ENCODE measurements around the gene STK32B.
"Not testable (repeated sequence)": the region's sequence is repeated elsewhere in the genome, so short reads cannot be mapped to it uniquely, and the experiment has no call there.

Gene STK32B

DNA sequence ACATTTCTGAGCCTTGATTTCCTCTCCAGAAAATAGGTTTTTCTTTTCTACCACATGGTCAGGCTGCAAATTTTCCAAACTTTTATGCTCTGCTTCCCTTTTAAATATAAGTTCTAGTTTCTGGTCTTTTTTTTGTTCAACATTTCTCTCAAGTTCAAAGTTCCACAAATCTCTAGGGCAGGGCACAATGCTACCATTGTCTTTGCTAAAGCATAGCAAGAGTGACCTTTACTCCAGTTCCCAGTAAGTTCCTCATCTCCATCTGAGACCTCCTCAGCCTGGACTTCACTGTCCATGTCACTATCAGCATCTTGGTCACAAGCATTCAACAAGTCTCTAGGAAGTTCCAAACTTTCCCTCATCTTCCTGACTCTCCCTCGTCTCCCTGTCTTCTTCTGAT, 228.8 kb downstream of the STK32B start:
- not testable (repeated sequence) for DNase-seq

DNA sequence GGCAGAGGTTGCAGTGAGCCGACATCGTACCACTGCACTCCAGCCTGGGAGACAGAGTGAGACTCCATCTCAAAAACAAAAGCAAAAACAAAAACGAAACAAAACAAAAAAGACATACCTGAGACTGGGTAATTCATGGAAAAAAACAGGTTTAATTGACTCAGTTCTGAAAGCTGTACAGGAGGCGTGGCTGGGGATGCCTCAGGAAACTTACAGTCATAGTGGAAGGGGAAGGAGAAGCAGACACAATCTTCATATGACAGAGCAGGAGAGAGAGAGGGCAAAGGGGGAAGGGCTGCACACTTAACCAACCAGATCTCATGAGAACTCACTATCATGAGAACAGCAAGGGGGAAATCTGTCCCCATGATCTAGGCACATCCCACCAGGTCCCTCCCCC, 229.5 kb downstream of the STK32B start:
- DNase-seq = no peak

DNA sequence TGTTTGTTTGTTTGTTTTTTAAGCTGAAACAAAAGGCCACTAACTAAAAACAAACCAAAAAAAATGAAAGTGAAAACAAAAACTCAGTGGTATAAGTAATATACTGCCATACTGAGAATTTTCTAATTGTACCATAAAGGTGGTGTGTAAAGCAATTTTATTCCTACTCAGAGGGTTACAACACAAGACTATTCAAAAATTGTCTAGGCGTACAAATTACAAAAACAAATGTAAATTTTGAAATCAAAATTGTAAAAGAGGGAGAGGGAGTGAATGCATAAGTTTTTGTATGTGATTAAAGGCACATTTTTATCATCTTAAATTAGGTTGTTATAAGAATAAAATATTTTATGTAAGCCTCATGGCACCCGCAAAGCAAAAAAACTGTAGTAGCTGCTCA, 232.6 kb downstream of the STK32B start:
- DNase-seq = no peak

DNA sequence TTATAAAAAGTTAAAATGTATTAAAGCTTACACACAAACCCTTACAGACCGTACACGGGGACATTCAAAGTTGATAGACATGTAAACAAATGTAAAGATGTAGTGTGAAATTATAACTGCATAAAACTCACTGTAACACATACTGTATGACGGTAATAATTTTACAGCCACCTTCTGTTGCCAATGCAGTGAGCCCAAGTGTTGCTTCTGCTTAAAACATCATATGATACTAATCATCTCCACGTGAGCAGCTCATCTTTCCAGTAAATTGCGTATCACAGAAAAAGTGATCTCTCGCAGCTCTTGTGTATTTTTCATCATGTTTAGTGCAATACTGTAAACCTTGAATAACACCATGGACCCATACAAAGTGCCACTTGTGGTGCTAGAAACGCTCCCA, 233.2 kb downstream of the STK32B start:
- no peak for DNase-seq

DNA sequence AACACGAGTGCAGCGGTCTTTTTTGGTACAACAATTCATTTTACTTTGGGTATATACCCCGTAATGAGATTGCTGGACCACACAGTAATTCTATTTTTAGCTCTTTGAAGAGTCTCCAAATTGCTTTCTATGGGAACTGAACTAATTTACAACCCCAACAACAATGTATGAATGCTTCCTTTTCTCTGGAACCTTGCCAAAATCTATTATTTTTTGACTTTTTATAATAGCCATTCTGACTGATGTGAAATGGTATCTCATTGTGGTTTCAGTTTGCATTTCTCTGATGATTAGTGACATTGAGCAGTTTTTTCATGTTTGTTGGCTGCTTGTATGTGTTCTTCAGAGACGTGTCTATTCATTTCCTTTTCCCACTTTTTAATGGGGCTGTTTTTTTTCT, 240.8 kb downstream of the STK32B start:
- DNase-seq = no peak

DNA sequence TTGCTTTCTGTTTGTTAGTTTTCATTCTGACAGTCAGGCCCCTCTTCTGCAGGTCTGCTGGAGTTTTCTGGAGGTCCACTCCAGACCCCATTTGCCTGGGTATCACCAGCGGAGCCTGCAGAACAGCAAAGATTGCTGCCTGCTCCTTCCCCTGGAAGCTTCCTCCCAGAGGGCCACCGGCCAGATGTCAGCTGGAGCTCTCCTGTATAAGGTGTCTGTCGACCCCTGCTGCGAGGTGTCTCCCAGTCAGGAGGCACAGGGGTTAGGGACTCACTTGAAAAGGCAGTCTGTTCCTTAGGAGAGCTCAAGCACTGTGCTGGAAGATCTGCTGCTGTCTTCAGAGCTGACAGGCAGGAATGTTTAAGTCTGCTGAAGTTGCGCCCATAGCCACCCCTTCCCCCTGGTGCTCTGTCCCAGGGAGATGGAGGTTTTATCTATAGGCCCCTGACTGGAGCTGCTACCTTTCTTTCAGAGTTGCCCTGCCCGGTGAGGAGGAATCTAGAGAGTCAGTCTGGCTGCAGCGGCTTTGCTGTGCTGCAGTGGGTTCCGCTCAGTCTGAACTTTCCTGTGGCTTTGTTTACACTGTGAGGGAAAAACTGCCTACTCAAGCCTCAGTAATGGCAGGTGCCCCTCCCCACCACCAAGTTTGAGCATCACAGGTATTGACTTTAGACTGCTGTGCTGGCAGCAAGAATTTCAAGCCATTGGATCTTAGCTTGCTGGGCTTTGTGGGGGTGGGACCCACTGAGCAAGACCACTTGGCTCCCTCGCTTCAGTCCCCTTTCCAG, 246.9 kb downstream of the STK32B start:
- not testable (repeated sequence) for DNase-seq

DNA sequence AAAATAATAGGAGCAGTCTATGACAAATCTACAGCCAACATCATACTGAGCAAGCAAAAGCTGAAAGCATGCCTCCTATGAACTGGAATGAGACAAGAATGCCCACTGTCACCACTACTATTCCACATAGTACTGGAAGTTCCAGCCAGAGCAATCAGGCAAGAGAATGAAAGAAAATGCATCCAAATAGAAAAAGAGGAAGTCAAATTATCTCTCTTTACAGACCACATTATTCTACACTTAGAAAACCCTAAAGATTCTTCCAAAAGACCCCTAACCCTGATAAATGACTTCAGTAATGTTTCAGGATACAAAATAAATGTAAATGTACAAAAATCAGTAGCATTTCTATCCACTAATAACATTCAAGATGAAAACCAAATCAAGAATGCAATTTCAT, 249.0 kb downstream of the STK32B start:
- DNase-seq = no peak

DNA sequence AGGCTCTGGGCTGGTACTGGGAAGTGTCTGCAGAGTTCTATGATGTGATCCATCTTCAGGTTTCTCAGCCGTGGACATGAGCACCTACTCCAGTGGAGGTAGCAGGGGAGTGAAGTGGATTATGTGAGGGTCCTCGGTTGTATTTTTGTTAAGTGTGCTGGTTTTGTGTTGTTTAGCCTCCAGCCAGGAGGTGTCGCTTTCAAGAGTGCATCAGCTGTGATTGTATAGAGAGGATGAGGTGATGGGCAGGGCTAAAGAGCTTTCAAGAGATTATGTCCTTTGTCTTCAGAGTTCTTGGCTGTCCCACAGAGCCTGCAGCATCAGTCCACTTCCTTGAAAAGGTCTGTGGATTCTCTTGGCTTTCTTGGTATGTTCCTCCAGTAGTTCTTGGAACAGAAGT, 256.6 kb downstream of the STK32B start:
- no peak for DNase-seq

DNA sequence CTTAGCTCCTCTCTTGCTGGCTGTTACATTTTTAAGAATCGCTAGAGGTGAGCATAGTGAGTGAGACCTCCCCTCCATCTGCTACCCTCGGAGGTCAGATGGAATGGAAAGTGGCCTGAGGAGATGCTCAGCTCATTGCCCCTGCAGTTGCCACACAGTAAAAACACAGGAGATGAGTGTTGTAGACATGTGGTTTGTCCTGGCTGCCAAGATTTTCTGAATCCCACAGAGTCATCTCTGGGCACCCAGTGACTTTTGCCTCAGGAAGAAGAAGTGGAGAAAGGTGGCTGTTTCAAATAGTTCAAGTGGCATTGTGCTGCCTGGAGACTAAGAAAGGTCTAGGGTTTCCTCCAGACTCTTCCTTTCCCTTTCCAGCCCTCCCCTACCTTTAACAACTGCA, 271.0 kb downstream of the STK32B start:
- no peak for DNase-seq

DNA sequence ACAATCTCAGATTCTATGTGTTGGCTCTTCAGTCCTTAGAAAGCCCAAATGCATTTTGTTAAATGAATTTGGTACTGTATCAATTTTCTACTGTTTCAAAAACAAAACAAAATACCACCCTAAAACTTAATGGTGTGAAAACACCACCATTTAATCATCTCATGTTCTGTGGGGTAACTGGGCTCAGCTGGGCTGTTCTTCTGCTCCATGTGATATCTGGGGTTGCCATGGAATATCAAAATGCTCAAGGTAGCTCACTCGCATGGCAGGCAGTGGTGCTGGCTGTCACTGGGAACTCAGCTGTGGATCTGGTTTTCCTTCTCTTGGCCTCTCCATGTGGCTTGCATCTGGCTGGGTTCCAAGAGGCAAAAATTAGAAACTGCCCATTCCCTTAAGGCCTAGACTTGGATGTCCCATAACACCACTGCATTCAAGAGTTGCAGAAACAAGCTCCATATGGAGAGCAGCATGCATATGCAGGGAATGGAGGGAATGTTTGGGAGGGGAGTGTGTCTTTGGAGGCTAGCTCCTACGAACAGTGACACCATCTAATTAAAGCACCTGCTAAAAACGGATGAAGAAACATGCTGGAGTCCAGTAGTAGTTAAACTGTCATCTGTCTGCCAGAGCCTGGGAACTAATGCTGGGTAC, 279.2 kb downstream of the STK32B start:
- no peak for DNase-seq

DNA sequence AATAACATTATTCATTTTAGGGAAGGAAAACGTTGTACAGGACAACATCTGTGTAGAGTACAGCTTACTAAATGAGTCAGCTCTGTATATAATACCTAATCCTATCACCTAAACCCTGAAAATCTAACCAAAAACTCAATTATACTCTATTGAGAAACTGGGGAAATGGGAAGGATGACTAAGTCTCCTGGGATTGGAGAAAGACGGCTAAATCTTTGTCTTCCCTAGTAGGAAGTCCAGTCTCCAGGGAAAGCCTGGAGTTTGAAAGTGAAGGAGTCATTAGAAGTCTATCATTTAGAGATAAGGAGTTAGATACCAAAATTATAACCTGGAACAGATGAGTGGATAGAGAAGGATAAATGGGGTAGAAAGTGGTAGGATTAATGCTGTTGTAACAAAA, 286.5 kb downstream of the STK32B start:
- DNase-seq = no peak

DNA sequence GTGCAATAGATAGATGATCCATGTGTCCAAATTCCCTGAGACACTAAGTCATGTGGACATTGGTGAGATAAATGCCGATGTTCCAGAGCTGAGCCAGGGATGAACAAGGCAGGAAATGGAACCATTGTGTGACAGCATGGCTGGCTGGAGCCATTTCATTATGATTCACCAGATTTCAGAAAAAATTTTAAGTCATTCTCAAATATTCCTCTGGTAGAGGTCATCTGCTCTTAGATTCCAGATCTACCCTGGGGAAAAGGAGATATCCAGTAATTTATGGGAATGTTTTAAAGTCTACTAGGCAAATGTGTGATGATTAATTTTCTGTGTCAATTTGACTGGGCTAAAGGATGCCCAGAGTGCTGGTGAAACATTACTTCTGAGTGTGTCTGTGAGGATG, 287.3 kb downstream of the STK32B start:
- no peak for DNase-seq

DNA sequence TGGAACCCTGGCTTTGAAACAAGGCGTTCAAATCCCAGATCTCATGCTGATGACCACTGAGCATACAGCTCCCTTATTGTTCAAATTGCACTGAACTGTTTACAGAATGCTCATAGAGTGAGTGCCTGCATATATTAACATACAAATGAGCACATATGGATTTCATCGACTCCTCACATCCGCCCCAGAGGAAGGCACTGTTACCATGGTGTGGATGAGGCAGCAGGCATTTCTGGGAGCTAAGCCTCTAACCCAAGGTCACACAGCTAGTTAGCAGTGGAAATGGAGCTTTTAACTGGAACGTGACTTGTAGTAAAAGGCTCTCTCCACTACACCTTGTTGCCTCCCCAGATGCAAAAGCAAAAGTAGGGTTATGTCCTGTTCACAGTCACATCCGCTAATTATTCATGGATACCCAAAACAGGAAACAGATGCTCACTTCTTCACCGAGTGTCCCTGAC, 289.7 kb downstream of the STK32B start:
- no peak for DNase-seq

DNA sequence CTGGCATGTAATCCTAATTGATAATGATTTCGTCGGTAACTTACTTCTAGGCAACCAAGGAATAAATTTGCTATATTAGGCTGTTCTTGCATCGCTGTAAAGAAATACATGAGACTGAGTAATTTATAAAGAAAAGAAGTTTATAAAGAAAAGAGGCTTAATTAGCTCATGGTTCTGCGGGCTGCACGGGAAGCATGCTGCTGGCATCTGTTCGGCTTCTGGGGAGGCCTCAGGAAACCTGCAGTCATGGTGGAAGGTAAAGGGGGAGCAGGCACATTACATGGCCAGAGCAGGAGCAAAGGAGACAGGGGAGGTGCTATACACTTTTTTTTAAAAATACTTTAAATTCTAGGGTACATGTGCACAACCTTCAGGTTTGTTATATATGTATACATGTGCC, 290.2 kb downstream of the STK32B start:
- DNase-seq = no peak

DNA sequence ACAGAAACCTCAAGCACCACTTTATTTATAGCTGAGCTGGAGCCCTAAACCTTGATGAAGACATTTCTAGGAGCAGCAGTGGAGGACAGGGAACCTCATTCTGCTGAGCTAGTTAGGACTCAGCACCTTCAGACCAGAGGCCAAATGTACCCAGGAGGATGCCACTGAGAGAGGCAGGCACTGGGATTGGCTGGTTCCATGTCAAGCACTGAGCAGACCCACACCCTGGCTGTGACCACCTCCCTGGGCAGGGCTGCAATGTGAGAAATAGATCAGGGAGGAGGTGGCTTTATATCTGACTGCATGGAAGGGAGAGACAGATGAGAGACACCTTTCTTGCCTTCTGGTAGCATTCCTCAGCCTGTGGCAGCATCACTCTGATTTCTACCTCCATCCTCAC, 304.6 kb downstream of the STK32B start:
- DNase-seq = no peak

DNA sequence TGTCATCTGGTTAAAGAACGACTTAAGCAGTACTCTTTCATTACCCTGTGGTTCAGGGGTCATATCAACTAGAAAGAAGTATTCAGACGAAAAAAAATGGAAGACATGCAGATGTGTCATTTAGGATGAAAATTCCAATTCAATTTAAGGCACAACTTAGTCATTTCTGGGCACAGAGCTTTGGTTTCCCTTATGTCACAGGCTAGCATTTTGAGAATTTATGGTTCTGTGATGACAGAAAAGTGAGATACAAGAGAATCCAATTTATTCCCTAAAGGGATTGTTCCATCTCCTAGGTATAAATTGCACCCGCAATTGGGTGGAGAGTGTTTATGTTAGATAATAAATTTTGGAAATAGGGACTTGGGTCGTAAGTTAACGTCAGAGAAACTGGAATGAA, 306.6 kb downstream of the STK32B start:
- DNase-seq = no peak

DNA sequence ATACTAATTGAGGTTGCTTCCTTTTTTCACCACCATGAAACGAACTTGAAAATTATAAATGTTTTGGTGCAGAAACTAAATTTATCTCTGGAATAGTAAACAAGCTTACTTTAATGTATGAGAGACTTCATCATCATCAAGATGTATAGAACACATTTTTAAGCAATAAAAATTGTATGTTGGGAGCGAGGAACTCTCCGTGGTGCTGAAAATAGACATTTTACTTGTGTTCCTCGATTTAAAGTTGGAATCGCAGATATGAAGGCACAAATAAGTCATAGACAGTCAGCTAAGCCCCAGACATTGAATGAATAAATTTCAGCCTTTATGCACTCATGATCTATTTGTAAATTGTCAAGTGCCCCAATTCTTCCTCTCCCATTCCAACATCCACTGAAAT, 310.7 kb downstream of the STK32B start:
- DNase-seq = no peak

DNA sequence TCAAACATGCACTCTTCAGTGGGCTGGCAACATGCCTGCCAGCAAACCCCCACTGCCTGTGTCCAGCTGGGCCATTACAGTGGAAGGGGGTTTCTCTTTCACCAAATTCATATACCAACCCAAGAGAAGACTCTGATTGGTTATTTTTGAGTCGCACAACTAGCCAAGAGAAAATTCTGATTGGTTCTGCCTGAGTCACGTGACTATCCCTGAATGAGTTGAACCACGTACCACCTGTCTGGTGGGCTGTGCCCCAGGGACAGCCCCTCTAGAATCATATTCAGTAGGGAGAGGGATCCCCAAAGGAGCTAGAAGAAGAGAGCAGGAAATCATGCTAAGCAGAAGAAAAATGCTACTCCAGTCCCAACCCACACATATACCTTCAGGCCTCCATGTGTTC, 313.1 kb downstream of the STK32B start:
- no peak for DNase-seq

DNA sequence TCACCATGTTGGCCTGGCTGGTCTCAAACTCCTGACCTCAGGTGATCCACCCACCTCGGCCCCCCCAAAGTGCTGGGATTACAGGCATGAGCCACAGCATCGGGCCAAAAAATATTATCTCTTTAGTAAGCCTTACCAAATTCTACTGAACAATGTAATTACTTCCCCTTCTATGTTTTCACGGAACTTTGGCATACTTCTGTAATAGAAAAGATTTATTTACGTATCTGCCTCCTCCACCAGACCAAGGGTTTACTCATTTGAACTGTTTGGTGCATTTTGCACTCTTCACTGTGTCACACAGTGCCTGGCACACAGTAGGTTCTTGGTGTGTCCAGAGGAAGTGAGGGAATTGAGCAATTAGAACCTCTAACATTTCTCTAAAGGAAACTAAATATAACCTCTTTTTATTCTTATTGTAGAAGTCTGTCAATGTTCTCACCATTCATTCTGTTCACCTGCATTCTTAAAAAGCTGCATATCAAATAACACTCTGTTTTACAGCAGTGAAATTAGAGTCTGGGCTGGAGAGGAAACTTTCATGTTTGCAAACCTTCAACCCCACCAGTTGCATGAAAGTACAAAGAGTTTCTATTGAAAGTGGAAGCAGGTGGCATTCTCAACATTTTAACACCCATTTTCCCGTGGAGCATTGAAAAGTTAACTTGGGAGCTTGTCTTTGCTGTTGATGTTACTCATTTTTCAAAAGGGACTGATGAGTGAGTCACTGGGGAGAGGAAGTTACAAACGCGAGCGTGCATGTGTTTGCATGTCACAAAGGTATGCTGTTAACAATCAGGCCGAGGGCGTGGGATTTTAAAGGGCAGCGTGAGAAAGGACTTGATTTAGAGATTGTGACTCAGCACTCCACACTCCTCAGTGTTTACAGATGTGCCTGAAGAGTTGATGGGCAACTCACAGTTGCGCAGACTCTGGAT, 314.1 kb downstream of the STK32B start:
- no peak for DNase-seq

DNA sequence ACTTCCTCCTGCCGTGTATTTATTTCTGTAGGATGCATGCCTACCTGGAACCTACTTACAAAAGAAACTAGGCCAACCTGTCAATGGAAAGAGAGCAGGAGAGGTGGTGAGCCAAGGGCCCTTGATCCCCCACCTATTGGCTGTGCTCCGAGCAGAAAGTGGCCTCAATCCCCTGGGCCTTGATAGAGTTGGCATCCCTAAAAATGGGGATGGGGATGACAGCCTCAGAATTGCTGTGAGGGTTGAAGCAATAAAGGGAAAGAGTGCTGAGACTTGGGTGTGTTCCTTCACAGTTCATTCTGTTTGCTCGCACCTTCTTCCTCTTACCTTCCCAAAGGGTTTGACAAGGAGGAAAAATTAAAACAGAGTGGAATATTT, 314.7 kb downstream of the STK32B start:
- DNase-seq = no peak

DNA sequence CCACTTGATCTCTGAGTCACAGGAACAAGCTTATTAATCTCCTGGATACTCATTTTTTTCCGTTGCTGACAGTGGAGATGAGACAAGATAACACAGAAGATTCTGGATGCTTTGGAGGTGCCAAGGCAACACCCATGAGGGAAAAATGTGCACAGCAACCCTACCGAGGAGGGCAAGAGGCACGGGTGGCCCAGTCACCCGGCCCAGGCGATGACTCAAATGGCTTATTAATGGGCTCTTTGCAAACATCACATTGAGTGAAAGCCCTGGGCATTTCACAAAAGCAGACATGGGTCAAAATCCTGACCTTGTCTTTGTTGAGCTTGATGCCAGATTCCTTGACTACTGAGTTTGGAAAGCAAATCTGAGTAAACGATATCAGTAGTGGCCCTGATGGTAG, 315.1 kb downstream of the STK32B start:
- DNase-seq = no peak

DNA sequence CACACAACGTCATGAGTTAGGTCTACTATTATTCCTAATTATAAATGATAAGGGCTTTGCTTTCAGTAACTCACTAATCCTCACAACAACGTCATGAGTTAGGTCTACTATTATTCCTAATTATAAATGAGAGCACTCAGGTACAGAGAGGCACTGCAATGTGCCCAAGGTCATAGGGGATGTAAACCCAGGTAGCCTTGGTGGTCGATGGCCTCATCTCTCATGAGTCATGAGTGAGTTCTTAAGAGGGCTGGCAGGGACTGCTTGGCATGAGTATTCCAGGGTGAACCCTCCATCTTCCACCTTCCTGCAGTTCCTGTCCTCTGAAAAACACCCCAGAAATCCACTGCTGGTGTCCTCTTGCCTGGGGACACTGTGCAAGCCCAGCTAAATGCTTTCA, 317.1 kb downstream of the STK32B start:
- DNase-seq = no peak

DNA sequence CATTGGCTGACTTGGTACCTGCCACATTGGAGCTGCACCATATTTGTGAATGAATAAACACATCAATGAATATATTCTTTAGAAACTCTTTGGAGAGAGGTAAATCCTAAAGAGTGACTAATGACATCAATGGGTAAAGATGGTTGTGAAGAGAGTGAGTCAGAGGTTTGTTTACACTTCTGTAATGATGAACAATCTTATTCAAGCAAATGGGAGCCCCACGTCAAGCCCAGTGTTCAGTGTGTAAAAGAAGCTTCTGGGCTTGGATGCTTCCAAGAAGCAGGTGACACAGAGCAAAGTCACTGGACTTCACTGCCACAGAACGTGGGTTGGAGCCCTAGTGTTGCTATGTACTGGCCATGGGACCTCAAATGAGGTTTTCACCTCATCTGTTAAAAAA, 319.0 kb downstream of the STK32B start:
- no peak for DNase-seq
